ENCODE measurements around the gene DECR2. TPM values are rescaled to one million over a fixed set of nuclear protein-coding genes. Genes with fewer than 3 reads are reported as not detected.

Gene DECR2
- total and polyA plus RNA-seq, 2 donors (not counting 1 experiment from before 2014, with no cell fraction given) = 12.0 to 12.1 TPM

- Histone ChIP-seq H3K4me3 (replicated peaks in 1 of 4; ENCODE audit: control extremely low read depth in 1 of 4, insufficient read depth in 1 of 4, low read depth in 3 of 4, low read length in 4 of 4) (no peak overlapping the region), H4K20me1 (ENCODE audit: control insufficient read depth, extremely low read depth, insufficient read depth, low read length) (no peaks in the 10 kb centered on the region), H3K4me1 (ENCODE audit: control insufficient read depth, extremely low read depth, insufficient read depth, low read length) (peaks cover 2% of the 10 kb centered on the region), H3K9ac (ENCODE audit: insufficient read depth, low read length) (no peak overlapping the region), H2AFZ (ENCODE audit: low read length) (no peak overlapping the region), H3K4me2 (ENCODE audit: extremely low read depth, insufficient read depth, low read length) (no peak overlapping the region), H3K79me2 (ENCODE audit: control insufficient read depth, insufficient read depth, low read length) (peaks cover 2% of the 10 kb centered on the region), H3K36me3 (ENCODE audit: control insufficient read depth, insufficient read depth, low read length) (peaks cover 39% of the 10 kb centered on the region), H3K27ac (ENCODE audit: insufficient read depth, low read length) (no peak overlapping the region), H3K9me3 (ENCODE audit: control insufficient read depth, insufficient read depth, low read depth, low read length) (no peaks in the 10 kb centered on the region), H3K27me3 (ENCODE audit: control insufficient read depth, insufficient read depth, low read length) (no peaks in the 10 kb centered on the region)
- DNase-seq (ENCODE audit: low read depth in 2 of 2) = no peak
- TF ChIP-seq EZH2 (IDR thresholded peaks at IDR 0.05; ENCODE audit: low read length, missing control alignments) (no peak), CTCF (conservative IDR thresholded peaks at IDR 0.05 in 1 of 2, IDR thresholded peaks at IDR 0.05 in 1 of 2; ENCODE audit: low read depth in 1 of 2, low read length in 2 of 2) (no peak)
These were observed 28.6 kb upstream of the DECR2 start for GRCh38 chr16:373020-373598.

- Histone ChIP-seq H3K79me2 (ENCODE audit: control insufficient read depth, insufficient read depth, low read length) (peaks cover 4% of the 10 kb centered on the region), H3K9me3 (ENCODE audit: control insufficient read depth, insufficient read depth, low read depth, low read length) (no peaks in the 10 kb centered on the region), H3K4me2 (ENCODE audit: extremely low read depth, insufficient read depth, low read length) (no peak overlapping the region), H3K4me3 (replicated peaks in 1 of 4; ENCODE audit: control extremely low read depth in 1 of 4, insufficient read depth in 1 of 4, low read depth in 3 of 4, low read length in 4 of 4) (no peak overlapping the region), H2AFZ (ENCODE audit: low read length) (no peak overlapping the region), H3K27ac (ENCODE audit: insufficient read depth, low read length) (no peak overlapping the region), H4K20me1 (ENCODE audit: control insufficient read depth, extremely low read depth, insufficient read depth, low read length) (no peaks in the 10 kb centered on the region), H3K9ac (ENCODE audit: insufficient read depth, low read length) (no peak overlapping the region), H3K36me3 (ENCODE audit: control insufficient read depth, insufficient read depth, low read length) (peaks cover 34% of the 10 kb centered on the region), H3K4me1 (ENCODE audit: control insufficient read depth, extremely low read depth, insufficient read depth, low read length) (peaks cover 2% of the 10 kb centered on the region), H3K27me3 (ENCODE audit: control insufficient read depth, insufficient read depth, low read length) (no peaks in the 10 kb centered on the region)
- no peak for TF ChIP-seq CTCF (conservative IDR thresholded peaks at IDR 0.05 in 1 of 2, IDR thresholded peaks at IDR 0.05 in 1 of 2; ENCODE audit: low read depth in 1 of 2, low read length in 2 of 2)
- no peak for TF ChIP-seq EZH2 (IDR thresholded peaks at IDR 0.05; ENCODE audit: low read length, missing control alignments)
- DNase-seq (ENCODE audit: low read depth in 2 of 2) = no peak
These were observed 27.7 kb upstream of the DECR2 start for GRCh38 chr16:373848-374615.

- peaks cover under 1% of the 10 kb centered on the region for H3K4me1 ChIP-seq (ENCODE audit: control insufficient read depth, extremely low read depth, insufficient read depth, low read length)
- H3K27me3 ChIP-seq (ENCODE audit: control insufficient read depth, insufficient read depth, low read length) = no peaks in the 10 kb centered on the region
- H3K27ac ChIP-seq (ENCODE audit: insufficient read depth, low read length) = no peak overlapping the region
- peaks cover 32% of the 10 kb centered on the region for H3K36me3 ChIP-seq (ENCODE audit: control insufficient read depth, insufficient read depth, low read length)
- H3K9ac ChIP-seq (ENCODE audit: insufficient read depth, low read length) = no peak overlapping the region
- no peak overlapping the region for H3K4me2 ChIP-seq (ENCODE audit: extremely low read depth, insufficient read depth, low read length)
- H4K20me1 ChIP-seq (ENCODE audit: control insufficient read depth, extremely low read depth, insufficient read depth, low read length) = no peaks in the 10 kb centered on the region
- H3K9me3 ChIP-seq (ENCODE audit: control insufficient read depth, insufficient read depth, low read depth, low read length) = no peaks in the 10 kb centered on the region
- no peak overlapping the region for H3K4me3 ChIP-seq (replicated peaks in 1 of 4; ENCODE audit: control extremely low read depth in 1 of 4, insufficient read depth in 1 of 4, low read depth in 3 of 4, low read length in 4 of 4)
- peaks cover 8% of the 10 kb centered on the region for H3K79me2 ChIP-seq (ENCODE audit: control insufficient read depth, insufficient read depth, low read length)
- no peak for DNase-seq (ENCODE audit: low read depth in 2 of 2)
- no peak overlapping the region for H2AFZ ChIP-seq (ENCODE audit: low read length)
- no peak for TF ChIP-seq EZH2 (IDR thresholded peaks at IDR 0.05; ENCODE audit: low read length, missing control alignments)
- TF ChIP-seq CTCF (conservative IDR thresholded peaks at IDR 0.05 in 1 of 2, IDR thresholded peaks at IDR 0.05 in 1 of 2; ENCODE audit: low read depth in 1 of 2, low read length in 2 of 2) = no peak
These were observed 27.1 kb upstream of the DECR2 start for GRCh38 chr16:374616-374926.
